SU-DHL-6 (cell line): ENCODE data around the gene MARK3.

Experiments used
- H2AFZ ChIP-seq: fragments of 200-600 bp; sonication (generic); 2 replicates; pipeline ENCODE4 v1.6.1; 2014; ENCODE audit warnings: low read depth, mild to moderate bottlenecking, moderate library complexity, mixed read lengths, antibody characterized with exemption, low read length; ENCODE audit not compliant: severe bottlenecking
- H3F3A ChIP-seq: fragments of 200-600 bp; shearing (Covaris generic); 2 replicates; pipeline ENCODE4 v1.6.0; 2016; ENCODE audit warnings: antibody characterized with exemption, mild to moderate bottlenecking; ENCODE audit not compliant: insufficient read depth
- H3K27ac ChIP-seq: fragments of 200-600 bp; sonication (generic); 2 replicates; pipeline ENCODE4 v1.5.1; 2016; ENCODE audit warnings: low read depth, mild to moderate bottlenecking, low read length, moderate library complexity, mixed read lengths
- H3K27me3 ChIP-seq: fragments of 200-600 bp; sonication (generic), shearing (Covaris generic); 2 replicates; pipeline ENCODE4 v1.6.0; 2014; ENCODE audit warnings: mild to moderate bottlenecking, low read length
- H3K36me3 ChIP-seq: fragments of 200-600 bp; sonication (generic); 2 replicates; pipeline ENCODE4 v1.6.1; 2014; ENCODE audit warnings: mild to moderate bottlenecking, low read length, mixed read lengths
- H3K4me2 ChIP-seq: fragments of 300-600, 200-600 bp; shearing (Covaris generic), sonication (generic); 2 replicates; pipeline ENCODE4 v1.6.0; 2014; ENCODE audit warnings: low read length, low read depth, mild to moderate bottlenecking; ENCODE audit not compliant: poor library complexity, severe bottlenecking
- H3K4me3 ChIP-seq: fragments of 200-600 bp; sonication (generic); 2 replicates; pipeline ENCODE4 v1.5.1; 2014; ENCODE audit warnings: antibody characterized with exemption, low read length, mild to moderate bottlenecking, mixed read lengths; ENCODE audit not compliant: insufficient read depth, poor library complexity, severe bottlenecking
- H3K79me2 ChIP-seq: fragments of 200-600 bp; sonication (generic); 2 replicates; pipeline ENCODE4 v1.6.1; 2014; ENCODE audit warnings: mild to moderate bottlenecking, low read length, moderate library complexity; ENCODE audit not compliant: insufficient read depth
- H3K9ac ChIP-seq: fragments of 200-600 bp; sonication (generic); 2 replicates; pipeline ENCODE4 v1.7.0; 2014; ENCODE audit warnings: mild to moderate bottlenecking, low read length
- H3K9me2 ChIP-seq: fragments of 200-600 bp; sonication (generic); replicated peaks from 2 replicates; pipeline ENCODE4 v1.6.1; 2014; ENCODE audit warnings: low read length; ENCODE audit not compliant: insufficient read depth
- H3K9me3 ChIP-seq: fragments of 200-600 bp; sonication (generic); 2 replicates; pipeline ENCODE4 v1.6.1; 2014; ENCODE audit warnings: low read length, mixed read lengths; ENCODE audit not compliant: insufficient read depth
- H4K20me1 ChIP-seq: fragments of 200-600 bp; sonication (generic); 2 replicates; pipeline ENCODE4 v1.6.1; 2014; ENCODE audit warnings: low read depth, mild to moderate bottlenecking, antibody characterized with exemption, low read length, moderate library complexity, mixed read lengths
- EZH2phosphoT487 ChIP-seq: fragments of 200-600 bp; sonication (generic), shearing (Covaris generic); conservative IDR thresholded peaks from 2 replicates; pipeline ENCODE4 v1.6.1; 2018; ENCODE audit warnings: mild to moderate bottlenecking, antibody characterized with exemption, low read length, moderate library complexity, mixed read lengths
- TF ChIP-seq, protein P1 (sequence below): fragments of 200-600 bp; sonication (generic); IDR thresholded peaks from one replicate; pipeline ENCODE4 v1.5.1; 2017; ENCODE audit warnings: antibody characterized with exemption, mild to moderate bottlenecking, low read length, moderate library complexity; ENCODE audit not compliant: insufficient read depth, poor library complexity, severe bottlenecking

MARK3 gene

DNA sequence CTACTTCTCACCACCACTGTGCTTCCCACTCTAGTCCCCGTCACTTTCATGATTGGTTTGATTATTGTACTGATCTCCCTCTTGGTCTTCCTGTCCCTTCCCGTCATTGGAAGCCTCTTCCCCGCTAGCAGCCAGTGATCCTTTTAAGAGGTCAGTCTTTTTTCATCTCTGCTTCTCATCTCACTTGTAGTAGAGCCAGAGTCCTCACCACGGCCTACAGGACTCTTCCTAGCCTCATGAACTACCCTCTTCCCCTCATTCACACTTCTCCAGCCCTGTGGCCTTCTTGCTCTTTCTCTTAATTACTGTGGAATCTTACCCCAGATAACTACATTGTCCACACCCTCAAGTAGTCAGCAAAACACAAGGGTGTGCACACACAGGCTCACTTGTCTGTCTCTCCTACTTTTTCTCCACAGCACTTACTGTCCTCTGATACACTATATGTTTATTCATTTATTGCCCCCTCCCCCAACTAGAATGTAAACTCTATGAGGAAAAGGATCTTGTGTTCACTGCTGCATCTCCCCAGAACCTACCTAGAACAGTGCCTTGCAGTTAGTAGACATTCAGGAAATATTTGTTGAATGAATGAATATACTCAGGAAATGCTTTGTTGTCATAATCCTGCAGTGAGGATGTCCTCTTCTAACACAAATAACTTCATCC lies 71.1 kb downstream of the MARK3 start:
- TF ChIP-seq, protein P1, sequence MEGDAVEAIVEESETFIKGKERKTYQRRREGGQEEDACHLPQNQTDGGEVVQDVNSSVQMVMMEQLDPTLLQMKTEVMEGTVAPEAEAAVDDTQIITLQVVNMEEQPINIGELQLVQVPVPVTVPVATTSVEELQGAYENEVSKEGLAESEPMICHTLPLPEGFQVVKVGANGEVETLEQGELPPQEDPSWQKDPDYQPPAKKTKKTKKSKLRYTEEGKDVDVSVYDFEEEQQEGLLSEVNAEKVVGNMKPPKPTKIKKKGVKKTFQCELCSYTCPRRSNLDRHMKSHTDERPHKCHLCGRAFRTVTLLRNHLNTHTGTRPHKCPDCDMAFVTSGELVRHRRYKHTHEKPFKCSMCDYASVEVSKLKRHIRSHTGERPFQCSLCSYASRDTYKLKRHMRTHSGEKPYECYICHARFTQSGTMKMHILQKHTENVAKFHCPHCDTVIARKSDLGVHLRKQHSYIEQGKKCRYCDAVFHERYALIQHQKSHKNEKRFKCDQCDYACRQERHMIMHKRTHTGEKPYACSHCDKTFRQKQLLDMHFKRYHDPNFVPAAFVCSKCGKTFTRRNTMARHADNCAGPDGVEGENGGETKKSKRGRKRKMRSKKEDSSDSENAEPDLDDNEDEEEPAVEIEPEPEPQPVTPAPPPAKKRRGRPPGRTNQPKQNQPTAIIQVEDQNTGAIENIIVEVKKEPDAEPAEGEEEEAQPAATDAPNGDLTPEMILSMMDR, result no peak
- no peak for TF ChIP-seq EZH2phosphoT487
- no peaks in the 10 kb centered on the region for H4K20me1 ChIP-seq

DNA sequence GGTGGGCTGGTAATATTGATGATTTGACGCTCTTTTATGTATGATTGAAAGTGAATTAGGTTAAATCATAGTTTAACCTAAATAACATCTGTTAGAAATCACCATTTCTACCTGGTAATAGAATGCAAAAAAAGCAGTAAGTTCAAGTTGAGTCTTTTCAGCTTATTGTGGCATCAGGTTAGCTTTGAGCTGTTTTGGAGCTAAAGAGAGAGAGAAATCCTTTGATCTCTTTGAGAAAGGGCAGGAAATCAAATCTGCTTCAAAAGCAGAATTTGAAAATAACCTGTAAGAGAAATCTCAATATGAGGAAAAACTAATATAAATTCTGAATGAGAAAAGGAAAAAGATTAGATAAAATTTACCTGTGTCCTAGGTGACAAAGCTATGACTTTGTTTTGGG lies 75.2 kb downstream of the MARK3 start:
- no peaks in the 10 kb centered on the region for H4K20me1 ChIP-seq
- TF ChIP-seq, protein P1, result no peak
- no peaks in the 10 kb centered on the region for H3K9me3 ChIP-seq
- H3F3A ChIP-seq, result no peaks in the 10 kb centered on the region
- no peak overlapping the region for H3K4me3 ChIP-seq
- H3K36me3 ChIP-seq, result peaks cover 11% of the 10 kb centered on the region; the same call in 1 of the 2 replicates
- no peak overlapping the region for H3K27ac ChIP-seq
- no peaks in the 10 kb centered on the region for H3K9me2 ChIP-seq
- H2AFZ ChIP-seq, result no peak overlapping the region
- no peaks in the 10 kb centered on the region for H3K79me2 ChIP-seq
- no peak overlapping the region for H3K4me2 ChIP-seq
- no peak overlapping the region for H3K9ac ChIP-seq
- H3K27me3 ChIP-seq, result no peaks in the 10 kb centered on the region

More for the DNA sequence above, 71.1 kb downstream of the MARK3 start:
- Histone ChIP-seq H3K9ac (no peak overlapping the region), H2AFZ (no peak overlapping the region), H3K9me3 (no peaks in the 10 kb centered on the region), H3K79me2 (no peaks in the 10 kb centered on the region), H3K4me2 (no peak overlapping the region), H3K27ac (no peak overlapping the region), H3K9me2 (no peaks in the 10 kb centered on the region), H3K4me3 (no peak overlapping the region), H3K27me3 (no peaks in the 10 kb centered on the region), H3K36me3 (peaks cover 7% of the 10 kb centered on the region; the same call in 1 of the 2 replicates), H3F3A (no peaks in the 10 kb centered on the region)

- Histone ChIP-seq H3K9ac (no peak overlapping the region), H3K9me2 (no peaks in the 10 kb centered on the region), H2AFZ (no peak overlapping the region), H3K4me2 (no peak overlapping the region), H3K4me3 (no peak overlapping the region), H3K36me3 (peaks cover 22% of the 10 kb centered on the region; the same call in 1 of the 2 replicates), H4K20me1 (no peaks in the 10 kb centered on the region), H3K27me3 (no peaks in the 10 kb centered on the region), H3K9me3 (no peaks in the 10 kb centered on the region), H3K79me2 (no peaks in the 10 kb centered on the region), H3K27ac (no peak overlapping the region), H3F3A (no peaks in the 10 kb centered on the region)
- no peak for TF ChIP-seq EZH2phosphoT487
- TF ChIP-seq, protein P1, result no peak
These were observed 77.9 kb downstream of the MARK3 start for GRCh38 chr14:103463149-103463548.
